ENCODE measurements around the gene AGBL4.

Gene AGBL4

DNA sequence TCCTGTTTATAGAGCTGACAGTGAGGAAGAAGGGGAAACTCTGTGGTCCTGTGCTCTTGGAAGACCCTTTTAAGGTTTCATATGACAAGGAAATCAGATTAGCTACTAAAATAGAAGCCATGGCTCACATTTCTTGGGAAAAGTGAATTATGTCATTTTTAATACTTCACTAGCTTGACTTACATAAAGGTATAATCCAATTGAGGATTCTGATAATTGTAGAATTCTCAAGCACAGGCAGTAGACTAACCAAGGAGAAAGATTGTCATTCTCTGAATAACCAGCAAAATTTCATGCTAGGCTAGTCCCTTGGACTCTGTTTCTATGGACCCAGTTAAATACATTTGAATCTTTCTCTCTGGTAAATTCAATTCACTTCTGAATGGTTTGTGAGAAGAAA, 634.1 kb downstream of the AGBL4 start:
- Histone ChIP-seq H3K9me3 (ENCODE audit: control insufficient read depth in 5 of 5, low read length in 5 of 5) (no peaks in the 10 kb centered on the region), H3K36me3 (ENCODE audit: control insufficient read depth in 5 of 5, insufficient read depth in 5 of 5, low read length in 5 of 5) (no peaks in the 10 kb centered on the region), H3K4me3 (ENCODE audit: low read depth in 1 of 5, low read length in 5 of 5) (no peak overlapping the region), H3K9ac (ENCODE audit: low read length in 5 of 5) (no peak overlapping the region), H3K27me3 (ENCODE audit: control insufficient read depth in 5 of 5, insufficient read depth in 4 of 5, low read length in 5 of 5) (no peaks in the 10 kb centered on the region), H3K4me1 (ENCODE audit: control insufficient read depth in 5 of 5, insufficient read depth in 5 of 5, low read length in 5 of 5) (no peaks in the 10 kb centered on the region), H3K27ac (ENCODE audit: low read depth, low read length) (no peak overlapping the region)

DNA sequence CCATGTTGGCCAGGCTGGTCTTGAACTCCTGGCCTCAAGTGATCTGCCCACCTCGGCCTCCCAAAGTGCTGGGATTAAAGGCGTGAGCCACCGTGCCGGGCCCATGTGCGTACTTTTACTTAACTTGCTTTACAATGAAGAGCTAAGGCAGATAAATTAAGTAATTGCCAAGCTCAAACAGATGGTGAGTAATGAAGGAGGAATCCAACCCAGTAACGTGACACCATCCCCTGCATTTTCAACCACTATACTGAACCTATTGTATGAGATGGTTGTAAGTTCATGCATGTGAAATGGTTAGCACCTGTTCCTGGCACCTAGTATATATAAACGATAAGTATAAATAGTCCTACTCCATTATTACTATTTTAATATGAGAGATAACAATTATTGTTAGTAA, 659.1 kb downstream of the AGBL4 start:
- Histone ChIP-seq H3K9me3 (ENCODE audit: control insufficient read depth in 5 of 5, low read length in 5 of 5) (no peaks in the 10 kb centered on the region), H3K27ac (ENCODE audit: low read depth, low read length) (no peak overlapping the region), H3K27me3 (ENCODE audit: control insufficient read depth in 5 of 5, insufficient read depth in 4 of 5, low read length in 5 of 5) (no peaks in the 10 kb centered on the region), H3K36me3 (ENCODE audit: control insufficient read depth in 5 of 5, insufficient read depth in 5 of 5, low read length in 5 of 5) (no peaks in the 10 kb centered on the region), H3K4me1 (ENCODE audit: control insufficient read depth in 5 of 5, insufficient read depth in 5 of 5, low read length in 5 of 5) (no peaks in the 10 kb centered on the region), H3K9ac (ENCODE audit: low read length in 5 of 5) (no peak overlapping the region), H3K4me3 (ENCODE audit: low read depth in 1 of 5, low read length in 5 of 5) (no peak overlapping the region)

DNA sequence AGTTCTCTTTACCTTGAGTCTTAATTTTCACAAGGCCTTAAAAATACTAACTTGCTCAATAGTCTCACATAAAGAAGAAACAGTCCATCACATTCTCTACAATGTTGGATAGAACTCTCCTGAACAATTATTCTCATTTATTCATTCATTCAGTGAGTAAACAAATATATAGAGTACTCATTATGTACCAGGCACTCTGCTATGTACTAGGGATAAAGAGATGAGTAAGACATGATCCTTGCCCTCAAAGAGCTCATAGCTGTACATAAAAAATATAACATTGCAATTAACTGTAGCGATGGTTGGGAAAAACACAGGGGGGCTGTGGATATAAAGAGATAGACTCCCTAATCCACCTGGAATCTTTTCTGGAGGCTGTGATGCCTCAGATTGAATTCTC, 660.1 kb downstream of the AGBL4 start:
- no peaks in the 10 kb centered on the region for H3K4me1 ChIP-seq (ENCODE audit: control insufficient read depth in 5 of 5, insufficient read depth in 5 of 5, low read length in 5 of 5)
- no peaks in the 10 kb centered on the region for H3K36me3 ChIP-seq (ENCODE audit: control insufficient read depth in 5 of 5, insufficient read depth in 5 of 5, low read length in 5 of 5)
- H3K27me3 ChIP-seq (ENCODE audit: control insufficient read depth in 5 of 5, insufficient read depth in 4 of 5, low read length in 5 of 5) = no peaks in the 10 kb centered on the region
- no peak overlapping the region for H3K4me3 ChIP-seq (ENCODE audit: low read depth in 1 of 5, low read length in 5 of 5)
- H3K9ac ChIP-seq (ENCODE audit: low read length in 5 of 5) = no peak overlapping the region
- no peak overlapping the region for H3K27ac ChIP-seq (ENCODE audit: low read depth, low read length)
- H3K9me3 ChIP-seq (ENCODE audit: control insufficient read depth in 5 of 5, low read length in 5 of 5) = no peaks in the 10 kb centered on the region

DNA sequence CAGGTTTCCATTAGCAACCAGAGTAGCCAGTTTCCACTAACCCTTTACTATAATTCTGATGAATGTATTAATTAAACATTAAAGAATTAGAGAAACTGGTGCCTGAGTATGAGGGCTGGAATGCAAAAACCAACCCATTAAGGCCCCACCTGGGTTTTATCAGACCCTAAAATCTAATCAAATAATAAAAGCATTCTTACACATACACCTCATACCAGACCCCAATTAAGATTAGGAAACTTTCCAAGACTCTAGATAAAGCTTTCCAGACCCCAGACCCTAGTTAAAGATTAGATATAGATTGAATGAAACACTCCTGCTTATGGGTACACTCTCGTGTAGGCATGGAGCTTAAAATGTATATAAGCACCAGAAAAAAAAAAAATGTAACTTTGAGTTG, 665.7 kb downstream of the AGBL4 start:
- Histone ChIP-seq H3K9ac (ENCODE audit: low read length in 5 of 5) (no peak overlapping the region), H3K4me3 (ENCODE audit: low read depth in 1 of 5, low read length in 5 of 5) (no peak overlapping the region), H3K4me1 (ENCODE audit: control insufficient read depth in 5 of 5, insufficient read depth in 5 of 5, low read length in 5 of 5) (no peaks in the 10 kb centered on the region), H3K27ac (ENCODE audit: low read depth, low read length) (no peak overlapping the region), H3K27me3 (ENCODE audit: control insufficient read depth in 5 of 5, insufficient read depth in 4 of 5, low read length in 5 of 5) (no peaks in the 10 kb centered on the region), H3K36me3 (ENCODE audit: control insufficient read depth in 5 of 5, insufficient read depth in 5 of 5, low read length in 5 of 5) (no peaks in the 10 kb centered on the region), H3K9me3 (ENCODE audit: control insufficient read depth in 5 of 5, low read length in 5 of 5) (no peaks in the 10 kb centered on the region)

DNA sequence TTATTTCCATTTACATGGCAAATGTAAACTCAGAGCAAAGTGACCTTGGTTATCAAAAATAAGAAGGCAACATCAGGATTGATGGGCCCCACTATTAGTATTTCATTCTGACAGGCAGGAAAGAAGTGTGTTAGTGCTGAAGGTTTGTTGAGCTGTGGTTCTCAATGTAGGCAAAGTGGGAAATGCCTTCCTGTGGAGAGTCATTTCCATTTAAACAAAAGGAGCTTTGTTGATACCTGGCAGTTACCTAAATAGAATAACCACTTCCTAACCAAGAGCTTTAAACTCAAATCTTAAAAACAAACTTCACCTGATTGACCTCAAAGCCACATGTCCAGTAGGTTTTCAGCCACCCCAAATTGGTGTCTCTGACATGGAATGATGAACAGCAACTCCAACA, 667.2 kb downstream of the AGBL4 start:
- no peak overlapping the region for H3K4me3 ChIP-seq (ENCODE audit: low read depth in 1 of 5, low read length in 5 of 5)
- H3K27ac ChIP-seq (ENCODE audit: low read depth, low read length) = no peak overlapping the region
- no peaks in the 10 kb centered on the region for H3K4me1 ChIP-seq (ENCODE audit: control insufficient read depth in 5 of 5, insufficient read depth in 5 of 5, low read length in 5 of 5)
- H3K27me3 ChIP-seq (ENCODE audit: control insufficient read depth in 5 of 5, insufficient read depth in 4 of 5, low read length in 5 of 5) = no peaks in the 10 kb centered on the region
- no peak overlapping the region for H3K9ac ChIP-seq (ENCODE audit: low read length in 5 of 5)
- no peaks in the 10 kb centered on the region for H3K36me3 ChIP-seq (ENCODE audit: control insufficient read depth in 5 of 5, insufficient read depth in 5 of 5, low read length in 5 of 5)
- no peaks in the 10 kb centered on the region for H3K9me3 ChIP-seq (ENCODE audit: control insufficient read depth in 5 of 5, low read length in 5 of 5)

DNA sequence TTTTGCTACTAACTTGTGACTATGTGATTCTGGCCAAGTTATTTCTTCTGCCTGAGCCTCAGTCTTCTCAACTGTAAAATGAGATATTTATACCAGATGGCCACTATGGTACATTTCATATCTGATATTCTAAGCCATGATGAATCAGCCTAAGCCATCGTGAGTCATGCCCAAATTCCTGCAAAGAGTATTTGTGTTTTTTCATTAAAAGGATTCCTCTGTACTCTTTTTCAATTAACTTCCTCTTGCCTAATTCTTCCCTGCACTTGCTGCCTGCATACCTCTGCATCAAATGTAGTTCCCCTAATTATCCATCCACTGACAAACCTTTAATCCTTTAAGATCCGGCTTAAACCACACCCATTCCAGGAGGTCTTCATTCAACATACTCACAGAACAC, 672.0 kb downstream of the AGBL4 start:
- Histone ChIP-seq H3K27ac (ENCODE audit: low read depth, low read length) (no peak overlapping the region), H3K36me3 (ENCODE audit: control insufficient read depth in 5 of 5, insufficient read depth in 5 of 5, low read length in 5 of 5) (no peaks in the 10 kb centered on the region), H3K27me3 (ENCODE audit: control insufficient read depth in 5 of 5, insufficient read depth in 4 of 5, low read length in 5 of 5) (no peaks in the 10 kb centered on the region), H3K4me1 (ENCODE audit: control insufficient read depth in 5 of 5, insufficient read depth in 5 of 5, low read length in 5 of 5) (no peaks in the 10 kb centered on the region), H3K9ac (ENCODE audit: low read length in 5 of 5) (no peak overlapping the region), H3K4me3 (ENCODE audit: low read depth in 1 of 5, low read length in 5 of 5) (no peak overlapping the region), H3K9me3 (ENCODE audit: control insufficient read depth in 5 of 5, low read length in 5 of 5) (peaks cover 0 to 2% (median 0%) of the 10 kb centered on the region in 5 donors)

DNA sequence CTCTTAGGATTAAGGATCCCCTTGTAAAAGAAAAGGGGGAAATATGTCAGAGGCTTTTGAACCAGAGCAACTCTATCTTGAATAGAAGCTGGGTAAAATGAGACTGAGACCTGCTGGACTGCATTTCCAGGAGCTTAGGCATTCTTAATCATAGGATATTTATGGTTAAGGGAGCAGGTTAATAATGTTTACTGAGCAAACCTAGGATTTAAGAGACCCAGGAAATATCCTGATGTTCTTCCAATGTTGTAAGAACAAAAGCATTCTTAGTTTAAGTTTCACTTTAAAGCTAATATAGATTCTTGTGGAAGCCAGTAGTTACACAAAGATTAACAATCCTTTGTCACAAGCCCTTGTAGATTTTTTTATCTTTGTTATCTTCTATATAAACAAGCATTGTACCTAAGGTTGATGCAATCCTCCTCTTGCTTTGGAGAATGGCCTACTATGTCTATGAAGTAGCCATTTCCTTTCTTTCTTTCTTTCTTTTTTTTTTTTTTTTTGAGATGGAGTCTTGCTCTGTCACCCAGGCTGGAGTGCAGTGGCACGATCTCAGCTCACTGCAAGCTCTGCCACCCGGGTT, 676.9 kb downstream of the AGBL4 start:
- Histone ChIP-seq H3K4me3 (ENCODE audit: low read depth in 1 of 5, low read length in 5 of 5) (no peak overlapping the region), H3K27ac (ENCODE audit: low read depth, low read length) (no peak overlapping the region), H3K9ac (ENCODE audit: low read length in 5 of 5) (no peak overlapping the region), H3K9me3 (ENCODE audit: control insufficient read depth in 5 of 5, low read length in 5 of 5) (peaks cover 0 to 10% (median 0%) of the 10 kb centered on the region in 5 donors), H3K4me1 (ENCODE audit: control insufficient read depth in 5 of 5, insufficient read depth in 5 of 5, low read length in 5 of 5) (no peaks in the 10 kb centered on the region), H3K27me3 (ENCODE audit: control insufficient read depth in 5 of 5, insufficient read depth in 4 of 5, low read length in 5 of 5) (no peaks in the 10 kb centered on the region), H3K36me3 (ENCODE audit: control insufficient read depth in 5 of 5, insufficient read depth in 5 of 5, low read length in 5 of 5) (no peaks in the 10 kb centered on the region)

DNA sequence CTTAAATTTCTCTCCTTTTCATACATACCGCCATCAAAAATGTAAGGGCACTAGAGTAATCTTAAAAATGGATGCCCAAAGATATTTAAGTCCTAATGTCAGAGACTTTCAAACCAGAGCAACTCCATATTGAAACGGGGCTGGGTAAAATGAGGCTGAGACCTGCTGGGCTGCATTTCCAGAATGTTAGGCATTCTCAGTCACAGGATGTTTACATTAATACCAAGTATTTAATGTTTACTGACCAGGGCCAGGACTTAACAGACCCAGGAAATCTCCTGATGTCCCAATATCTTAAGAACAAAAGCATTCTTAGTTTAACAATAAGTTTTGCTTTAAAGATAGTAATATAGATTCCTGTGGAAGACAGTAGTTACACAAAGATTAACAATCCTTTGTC, 683.2 kb downstream of the AGBL4 start:
- Histone ChIP-seq H3K27me3 (ENCODE audit: control insufficient read depth in 5 of 5, insufficient read depth in 4 of 5, low read length in 5 of 5) (no peaks in the 10 kb centered on the region), H3K9ac (ENCODE audit: low read length in 5 of 5) (no peak overlapping the region), H3K9me3 (ENCODE audit: control insufficient read depth in 5 of 5, low read length in 5 of 5) (peaks cover 0 to 2% (median 0%) of the 10 kb centered on the region in 5 donors), H3K4me1 (ENCODE audit: control insufficient read depth in 5 of 5, insufficient read depth in 5 of 5, low read length in 5 of 5) (peaks cover 0 to 9% (median 0%) of the 10 kb centered on the region in 5 donors), H3K4me3 (ENCODE audit: low read depth in 1 of 5, low read length in 5 of 5) (no peak overlapping the region), H3K36me3 (ENCODE audit: control insufficient read depth in 5 of 5, insufficient read depth in 5 of 5, low read length in 5 of 5) (no peaks in the 10 kb centered on the region), H3K27ac (ENCODE audit: low read depth, low read length) (no peak overlapping the region)

DNA sequence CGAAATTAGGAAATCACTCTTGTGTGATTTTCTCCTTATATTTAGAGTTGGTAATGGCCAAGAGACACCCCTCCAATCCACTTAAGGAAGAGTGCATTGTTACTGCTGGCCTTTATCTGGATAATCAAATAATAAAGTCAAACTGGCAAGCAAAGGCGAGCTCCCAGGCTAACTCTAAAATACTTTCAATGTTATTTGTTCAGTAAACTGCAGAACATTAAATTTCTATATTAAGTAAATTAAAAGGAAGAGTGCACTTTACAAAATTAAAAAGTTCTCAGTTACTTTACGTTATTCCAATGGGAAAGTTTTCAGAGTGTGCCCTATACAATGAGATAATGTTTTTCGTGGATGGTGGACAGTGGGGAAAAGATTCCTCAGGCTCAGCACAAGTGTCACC, 684.7 kb downstream of the AGBL4 start:
- no peak overlapping the region for H3K27ac ChIP-seq (ENCODE audit: low read depth, low read length)
- peaks cover 0 to 9% (median 0%) of the 10 kb centered on the region in 5 donors for H3K4me1 ChIP-seq (ENCODE audit: control insufficient read depth in 5 of 5, insufficient read depth in 5 of 5, low read length in 5 of 5)
- H3K36me3 ChIP-seq (ENCODE audit: control insufficient read depth in 5 of 5, insufficient read depth in 5 of 5, low read length in 5 of 5) = no peaks in the 10 kb centered on the region
- H3K9ac ChIP-seq (ENCODE audit: low read length in 5 of 5) = no peak overlapping the region
- H3K9me3 ChIP-seq (ENCODE audit: control insufficient read depth in 5 of 5, low read length in 5 of 5) = no peaks in the 10 kb centered on the region
- H3K4me3 ChIP-seq (ENCODE audit: low read depth in 1 of 5, low read length in 5 of 5) = no peak overlapping the region
- H3K27me3 ChIP-seq (ENCODE audit: control insufficient read depth in 5 of 5, insufficient read depth in 4 of 5, low read length in 5 of 5) = no peaks in the 10 kb centered on the region

DNA sequence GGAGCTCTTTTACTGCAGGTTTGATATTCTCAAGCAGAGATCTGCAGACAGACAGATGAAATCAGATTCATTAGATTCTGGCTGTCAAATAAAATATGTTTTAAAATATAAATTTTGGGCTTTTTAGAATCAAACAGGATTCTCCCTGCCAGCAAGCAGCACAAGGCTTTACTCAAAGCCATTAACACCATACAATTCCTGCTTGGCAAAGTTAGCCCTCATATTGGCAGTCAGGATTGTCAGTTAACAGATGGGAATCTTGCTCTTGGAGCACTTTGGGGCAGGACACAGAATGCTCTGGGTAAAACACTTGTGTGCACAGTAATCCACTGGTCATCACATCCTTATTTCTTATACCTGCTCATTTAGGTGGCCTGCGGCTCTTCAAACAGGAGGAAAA, 686.5 kb downstream of the AGBL4 start:
- H3K4me1 ChIP-seq (ENCODE audit: control insufficient read depth in 5 of 5, insufficient read depth in 5 of 5, low read length in 5 of 5) = peaks cover 0 to 9% (median 0%) of the 10 kb centered on the region in 5 donors
- no peak overlapping the region for H3K4me3 ChIP-seq (ENCODE audit: low read depth in 1 of 5, low read length in 5 of 5)
- no peaks in the 10 kb centered on the region for H3K36me3 ChIP-seq (ENCODE audit: control insufficient read depth in 5 of 5, insufficient read depth in 5 of 5, low read length in 5 of 5)

DNA sequence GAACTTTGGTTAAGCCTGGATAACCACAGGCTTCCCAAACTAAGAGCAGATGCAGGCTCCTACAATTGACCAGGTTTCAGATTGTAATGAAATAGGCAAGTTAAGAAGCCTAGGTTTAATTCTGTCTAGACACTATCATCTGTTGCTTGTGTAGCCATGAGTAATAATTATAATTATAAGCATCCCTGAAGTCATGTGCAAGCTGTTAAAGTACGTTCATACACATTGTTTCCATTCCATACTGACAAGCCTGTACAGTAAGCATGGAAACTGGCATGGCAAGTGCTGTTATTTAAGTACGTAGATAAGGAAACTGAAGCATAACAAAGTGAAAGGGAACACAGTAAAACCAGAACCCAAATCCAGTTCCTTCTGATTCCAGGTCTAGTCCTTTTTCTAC, 689.8 kb downstream of the AGBL4 start:
- Histone ChIP-seq H3K9me3 (ENCODE audit: control insufficient read depth in 5 of 5, low read length in 5 of 5) (no peaks in the 10 kb centered on the region), H3K27me3 (ENCODE audit: control insufficient read depth in 5 of 5, insufficient read depth in 4 of 5, low read length in 5 of 5) (no peaks in the 10 kb centered on the region), H3K36me3 (ENCODE audit: control insufficient read depth in 5 of 5, insufficient read depth in 5 of 5, low read length in 5 of 5) (no peaks in the 10 kb centered on the region), H3K27ac (ENCODE audit: low read depth, low read length) (no peak overlapping the region), H3K4me3 (ENCODE audit: low read depth in 1 of 5, low read length in 5 of 5) (no peak overlapping the region), H3K4me1 (ENCODE audit: control insufficient read depth in 5 of 5, insufficient read depth in 5 of 5, low read length in 5 of 5) (peaks cover 0 to 8% (median 0%) of the 10 kb centered on the region in 5 donors), H3K9ac (ENCODE audit: low read length in 5 of 5) (no peak overlapping the region)

More for the DNA sequence above, 686.5 kb downstream of the AGBL4 start:
- no peaks in the 10 kb centered on the region for H3K9me3 ChIP-seq (ENCODE audit: control insufficient read depth in 5 of 5, low read length in 5 of 5)
- H3K9ac ChIP-seq (ENCODE audit: low read length in 5 of 5) = no peak overlapping the region
- H3K27ac ChIP-seq (ENCODE audit: low read depth, low read length) = no peak overlapping the region
- no peaks in the 10 kb centered on the region for H3K27me3 ChIP-seq (ENCODE audit: control insufficient read depth in 5 of 5, insufficient read depth in 4 of 5, low read length in 5 of 5)
